Measurements from ENCODE around the gene GP1BB. TPM values are rescaled to one million over a fixed set of nuclear protein-coding genes. Genes with fewer than 3 reads are reported as not detected.

The GP1BB gene
- total and polyA plus RNA-seq, 2 of the 4 experiments (the other 2 are of a cell fraction) = 0.18 to 1.5 TPM

DNA sequence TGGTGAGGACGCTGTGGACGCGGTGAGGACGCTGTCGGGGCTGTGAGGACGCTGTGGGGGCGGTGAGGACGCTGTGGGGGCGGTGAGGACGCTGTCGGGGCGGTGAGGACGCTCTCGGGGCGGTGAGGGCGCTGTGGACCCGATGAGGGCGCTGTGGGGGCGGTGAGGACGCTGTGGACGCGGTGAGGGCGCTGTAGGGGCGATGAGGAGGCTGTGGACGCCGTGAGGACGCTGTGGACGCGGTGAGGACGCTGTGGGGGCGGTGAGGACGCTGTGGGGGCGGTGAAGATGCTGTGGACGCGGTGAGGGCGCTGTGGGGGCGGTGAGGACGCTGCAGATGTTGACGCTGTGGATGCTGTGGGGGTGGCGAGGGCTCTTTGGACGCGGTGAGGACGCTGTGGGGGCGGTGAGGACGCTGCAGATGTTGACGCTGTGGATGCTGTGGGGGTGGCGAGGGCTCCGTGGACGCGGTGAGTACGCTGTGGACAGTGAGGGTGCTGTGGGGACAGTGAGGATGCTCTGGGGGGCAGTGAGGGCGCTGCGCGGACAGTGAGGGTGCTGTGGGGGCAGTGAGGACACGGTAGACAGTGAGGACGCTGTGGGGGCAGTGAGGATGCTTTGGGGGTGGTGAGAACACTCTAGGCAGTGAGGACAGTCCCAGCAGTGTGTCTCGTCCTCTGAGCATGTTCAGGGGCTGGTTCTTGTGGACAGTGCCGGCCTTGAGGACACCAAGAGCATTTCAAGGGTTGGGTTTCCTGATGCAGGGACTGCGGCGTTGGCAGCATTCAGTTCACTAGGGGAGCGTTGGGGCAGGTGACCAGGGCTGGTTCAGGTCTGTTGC, 4.2 kb downstream of the GP1BB start:
- Histone ChIP-seq H4K5ac (ENCODE audit: low read depth, low read length) (no peak overlapping the region), H3K79me1 (ENCODE audit: low read depth in 1 of 2, low read length in 2 of 2) (no peaks in the 10 kb centered on the region), H3K56ac (ENCODE audit: extremely low read depth, insufficient read depth, low read length) (no peak overlapping the region), H3K4me3 (ENCODE audit: insufficient read depth, low read depth, low read length) (no peak overlapping the region), H2AK9ac (replicated peaks; ENCODE audit: low read depth, low read length, poor library complexity) (no peak overlapping the region), H3K14ac (replicated peaks; ENCODE audit: low read depth, low read length) (no peak overlapping the region), H3K9ac (ENCODE audit: low read depth, low read length) (no peak overlapping the region), H2BK15ac (ENCODE audit: low read depth, low read length) (no peak overlapping the region), H3K27me3 (ENCODE audit: control insufficient read depth, insufficient read depth, low read length) (peaks cover 22% of the 10 kb centered on the region; the same call in 1 of the 2 replicates), H4K91ac (ENCODE audit: insufficient read depth, low read depth, low read length) (no peak overlapping the region), H2AK5ac (ENCODE audit: low read depth, low read length) (peak overlapping the region; percentile 28; the same call in 1 of the 2 replicates), H3K18ac (ENCODE audit: low read depth, low read length) (no peak overlapping the region), H3K36me3 (ENCODE audit: control insufficient read depth, insufficient read depth, low read length) (peaks cover 5% of the 10 kb centered on the region; the same call in 1 of the 2 replicates), H2BK20ac (ENCODE audit: low read depth, low read length) (no peak overlapping the region), H3K27ac (ENCODE audit: insufficient read depth, low read length) (no peak overlapping the region), H2BK120ac (ENCODE audit: low read depth, low read length) (no peak overlapping the region), H4K20me1 (ENCODE audit: insufficient read depth, low read length) (peaks cover 6% of the 10 kb centered on the region; the same call in 1 of the 2 replicates), H3K9me1 (ENCODE audit: insufficient read depth, low read length) (no peaks in the 10 kb centered on the region), H3K4ac (ENCODE audit: low read depth, low read length) (no peak overlapping the region), H2AFZ (replicated peaks; ENCODE audit: low read length, poor library complexity) (peak overlapping the region; percentile 32), H4K8ac (ENCODE audit: low read depth in 2 of 2, low read length in 2 of 2) (no peak overlapping the region), H3K4me1 (ENCODE audit: control insufficient read depth, insufficient read depth, low read length) (no peaks in the 10 kb centered on the region; the same call in none of the 2 replicates), H3K4me2 (ENCODE audit: low read depth, low read length) (no peak overlapping the region), H2BK5ac (ENCODE audit: low read depth, low read length, poor library complexity, severe bottlenecking) (no peak overlapping the region), H3K9me3 (ENCODE audit: control insufficient read depth, insufficient read depth, low read length) (no peaks in the 10 kb centered on the region), H3K23ac (ENCODE audit: low read depth, low read length) (no peak overlapping the region)
- POLR2A ChIA-PET (ENCODE audit: unreplicated experiment) = no interaction called here
- BruUV-seq (replicated peaks) = no TSS peak
- 68% methylated on average over 41 of the region's 61 CpGs; no CpG with 5 or more reads in 1 of the 2 experiments for WGBS, 2 experiments (ENCODE audit: extremely low coverage in 2 of 2, insufficient read length in 1 of 2)
- in situ Hi-C loops (cut with MboI; ENCODE audit: low sequenced_read_pairs) (no loop called here), dilution Hi-C loops (cut with HindIII; ENCODE audit: low sequenced_read_pairs, unreplicated experiment) (no loop called here), intact Hi-C loops (cut with micrococcal nuclease) (no loop called here)
- CTCF ChIA-PET = no interaction called here
- DNase-seq (no peak), ATAC-seq (ENCODE audit: low read depth) (no peak)
- TF ChIP-seq MAZ (IDR thresholded peaks at IDR 0.05; ENCODE audit: borderline replicate concordance, low read depth, low read length) = no peak
- no peak for TF ChIP-seq MXI1 (IDR thresholded peaks at IDR 0.05; ENCODE audit: borderline replicate concordance, low read depth, low read length)
- no peak for TF ChIP-seq SMC3 (IDR thresholded peaks at IDR 0.05; ENCODE audit: low read depth, low read length)
- no peak for TF ChIP-seq NFE2L2 (IDR thresholded peaks at IDR 0.05; ENCODE audit: low read depth, low read length)
- TF ChIP-seq FOS (IDR thresholded peaks at IDR 0.05; ENCODE audit: low read depth, low read length) = no peak
- no peak for TF ChIP-seq BHLHE40 (IDR thresholded peaks at IDR 0.05; ENCODE audit: low read depth, low read length)
- TF ChIP-seq, protein P1, sequence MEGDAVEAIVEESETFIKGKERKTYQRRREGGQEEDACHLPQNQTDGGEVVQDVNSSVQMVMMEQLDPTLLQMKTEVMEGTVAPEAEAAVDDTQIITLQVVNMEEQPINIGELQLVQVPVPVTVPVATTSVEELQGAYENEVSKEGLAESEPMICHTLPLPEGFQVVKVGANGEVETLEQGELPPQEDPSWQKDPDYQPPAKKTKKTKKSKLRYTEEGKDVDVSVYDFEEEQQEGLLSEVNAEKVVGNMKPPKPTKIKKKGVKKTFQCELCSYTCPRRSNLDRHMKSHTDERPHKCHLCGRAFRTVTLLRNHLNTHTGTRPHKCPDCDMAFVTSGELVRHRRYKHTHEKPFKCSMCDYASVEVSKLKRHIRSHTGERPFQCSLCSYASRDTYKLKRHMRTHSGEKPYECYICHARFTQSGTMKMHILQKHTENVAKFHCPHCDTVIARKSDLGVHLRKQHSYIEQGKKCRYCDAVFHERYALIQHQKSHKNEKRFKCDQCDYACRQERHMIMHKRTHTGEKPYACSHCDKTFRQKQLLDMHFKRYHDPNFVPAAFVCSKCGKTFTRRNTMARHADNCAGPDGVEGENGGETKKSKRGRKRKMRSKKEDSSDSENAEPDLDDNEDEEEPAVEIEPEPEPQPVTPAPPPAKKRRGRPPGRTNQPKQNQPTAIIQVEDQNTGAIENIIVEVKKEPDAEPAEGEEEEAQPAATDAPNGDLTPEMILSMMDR (conservative IDR thresholded peaks at IDR 0.05; ENCODE audit: low read depth, low read length) = no peak
- TF ChIP-seq, protein P2, sequence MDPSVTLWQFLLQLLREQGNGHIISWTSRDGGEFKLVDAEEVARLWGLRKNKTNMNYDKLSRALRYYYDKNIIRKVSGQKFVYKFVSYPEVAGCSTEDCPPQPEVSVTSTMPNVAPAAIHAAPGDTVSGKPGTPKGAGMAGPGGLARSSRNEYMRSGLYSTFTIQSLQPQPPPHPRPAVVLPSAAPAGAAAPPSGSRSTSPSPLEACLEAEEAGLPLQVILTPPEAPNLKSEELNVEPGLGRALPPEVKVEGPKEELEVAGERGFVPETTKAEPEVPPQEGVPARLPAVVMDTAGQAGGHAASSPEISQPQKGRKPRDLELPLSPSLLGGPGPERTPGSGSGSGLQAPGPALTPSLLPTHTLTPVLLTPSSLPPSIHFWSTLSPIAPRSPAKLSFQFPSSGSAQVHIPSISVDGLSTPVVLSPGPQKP (IDR thresholded peaks at IDR 0.05; ENCODE audit: borderline replicate concordance, low read depth, low read length) = no peak
- TF ChIP-seq, protein P3, sequence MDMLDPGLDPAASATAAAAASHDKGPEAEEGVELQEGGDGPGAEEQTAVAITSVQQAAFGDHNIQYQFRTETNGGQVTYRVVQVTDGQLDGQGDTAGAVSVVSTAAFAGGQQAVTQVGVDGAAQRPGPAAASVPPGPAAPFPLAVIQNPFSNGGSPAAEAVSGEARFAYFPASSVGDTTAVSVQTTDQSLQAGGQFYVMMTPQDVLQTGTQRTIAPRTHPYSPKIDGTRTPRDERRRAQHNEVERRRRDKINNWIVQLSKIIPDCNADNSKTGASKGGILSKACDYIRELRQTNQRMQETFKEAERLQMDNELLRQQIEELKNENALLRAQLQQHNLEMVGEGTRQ (IDR thresholded peaks at IDR 0.05; ENCODE audit: low read depth, low read length) = no peak
- no peak for TF ChIP-seq POLR2A (IDR thresholded peaks at IDR 0.05; ENCODE audit: low read depth, low read length)
- no peak for TF ChIP-seq CEBPB (IDR thresholded peaks at IDR 0.05; ENCODE audit: low read depth, low read length)
- no peak for TF ChIP-seq CHD1 (IDR thresholded peaks at IDR 0.05; ENCODE audit: low read depth, low read length)
- no peak for TF ChIP-seq RFX5 (IDR thresholded peaks at IDR 0.05; ENCODE audit: low read depth, low read length)
- TF ChIP-seq MAFK (IDR thresholded peaks at IDR 0.05; ENCODE audit: low read depth, low read length) = no peak
- TF ChIP-seq RAD21 (IDR thresholded peaks at IDR 0.05; ENCODE audit: low read length) = no peak

Measured in IMR-90 (cell line).